Neural crest cell (in vitro differentiated cells): ENCODE results near the gene ZFYVE9. TPM values are rescaled to one million over a fixed set of nuclear protein-coding genes. Genes with fewer than 3 reads are reported as not detected.

Source experiments
- DNase-seq: peaks from one replicate; pipeline ENCODE4 v3.0.0; 2021; ENCODE audit warnings: low read depth, mixed read lengths, low spot score
- H3K27ac Mint-ChIP-seq: one replicate; pipeline ENCODE4 v1.8.0; 2021; ENCODE audit warnings: mild to moderate bottlenecking, mixed read lengths; ENCODE audit not compliant: unreplicated experiment
- H3K27me3 Mint-ChIP-seq: 2 replicates; pipeline ENCODE4 v1.8.0; 2021; ENCODE audit warnings: low read depth, mild to moderate bottlenecking, mixed read lengths
- H3K36me3 Mint-ChIP-seq: 2 replicates; pipeline ENCODE4 v1.8.0; 2021; ENCODE audit warnings: low read depth, mild to moderate bottlenecking, mixed read lengths
- H3K4me1 Mint-ChIP-seq: 2 replicates; pipeline ENCODE4 v1.8.0; 2021; ENCODE audit warnings: mixed read lengths
- H3K4me3 Mint-ChIP-seq: one replicate; pipeline ENCODE4 v1.8.0; 2021; ENCODE audit warnings: mild to moderate bottlenecking, mixed read lengths
- H3K9me3 Mint-ChIP-seq: 2 replicates; pipeline ENCODE4 v1.8.0; 2021; ENCODE audit warnings: mixed read lengths
- CTCF ChIP-seq: fragments of 200-600 bp; sonication (generic); conservative IDR thresholded peaks from 2 replicates; pipeline ENCODE4 v1.5.0; 2021; ENCODE audit warnings: antibody characterized with exemption, mild to moderate bottlenecking
- total RNA-seq: library from RNA; stranded (reverse); gene quantifications from 2 replicates; pipeline ENCODE4 v1.2.1, GENCODE V29; 2021

The ZFYVE9 gene
- total RNA-seq, 1 donor from 2014 or later = 29.7 TPM

GRCh38 chr1:52190500-52191252 is 48.8 kb downstream of the ZFYVE9 start:
- peaks cover 9% of the 10 kb centered on the region for H3K36me3 Mint-ChIP-seq
- no peak overlapping the region for H3K27ac Mint-ChIP-seq
- peaks cover 9% of the 10 kb centered on the region for H3K9me3 Mint-ChIP-seq
- TF ChIP-seq CTCF = no peak
- no peak overlapping the region for H3K4me3 Mint-ChIP-seq
- H3K27me3 Mint-ChIP-seq = no peaks in the 10 kb centered on the region
- H3K4me1 Mint-ChIP-seq = peaks cover 12% of the 10 kb centered on the region
- no peak for DNase-seq

GRCh38 chr1:52191395-52191965 is 49.6 kb downstream of the ZFYVE9 start:
- no peak for DNase-seq
- no peak overlapping the region for H3K27ac Mint-ChIP-seq
- H3K27me3 Mint-ChIP-seq = no peaks in the 10 kb centered on the region
- H3K9me3 Mint-ChIP-seq = peaks cover 11% of the 10 kb centered on the region
- TF ChIP-seq CTCF = no peak
- no peak overlapping the region for H3K4me3 Mint-ChIP-seq
- peaks cover 8% of the 10 kb centered on the region for H3K36me3 Mint-ChIP-seq
- peaks cover 12% of the 10 kb centered on the region for H3K4me1 Mint-ChIP-seq

- H3K4me3 Mint-ChIP-seq = no peak overlapping the region
- peaks cover 12% of the 10 kb centered on the region for H3K4me1 Mint-ChIP-seq
- H3K9me3 Mint-ChIP-seq = peaks cover 11% of the 10 kb centered on the region
- no peak for DNase-seq
- H3K27me3 Mint-ChIP-seq = no peaks in the 10 kb centered on the region
- no peak overlapping the region for H3K27ac Mint-ChIP-seq
- peaks cover 6% of the 10 kb centered on the region for H3K36me3 Mint-ChIP-seq
- no peak for TF ChIP-seq CTCF
These were observed 50.1 kb downstream of the ZFYVE9 start for GRCh38 chr1:52192024-52192423.

- peaks cover 9% of the 10 kb centered on the region for H3K4me1 Mint-ChIP-seq
- peaks cover 2% of the 10 kb centered on the region for H3K36me3 Mint-ChIP-seq
- no peak overlapping the region for H3K27ac Mint-ChIP-seq
- no peak for DNase-seq
- TF ChIP-seq CTCF = no peak
- peaks cover 7% of the 10 kb centered on the region for H3K9me3 Mint-ChIP-seq
- H3K4me3 Mint-ChIP-seq = no peak overlapping the region
- H3K27me3 Mint-ChIP-seq = no peaks in the 10 kb centered on the region
These were observed 50.5 kb downstream of the ZFYVE9 start for GRCh38 chr1:52192436-52192835.

- H3K9me3 Mint-ChIP-seq = peaks cover 5% of the 10 kb centered on the region
- no peaks in the 10 kb centered on the region for H3K36me3 Mint-ChIP-seq
- no peaks in the 10 kb centered on the region for H3K27me3 Mint-ChIP-seq
- no peak for TF ChIP-seq CTCF
- H3K4me3 Mint-ChIP-seq = no peak overlapping the region
- peaks cover 7% of the 10 kb centered on the region for H3K4me1 Mint-ChIP-seq
- no peak overlapping the region for H3K27ac Mint-ChIP-seq
- DNase-seq = no peak
These were observed 52.1 kb downstream of the ZFYVE9 start for GRCh38 chr1:52193985-52194384.
